HCT116 (cell line): Measurements from ENCODE around the gene CTU2. TPM values are rescaled to one million over a fixed set of nuclear protein-coding genes. Genes with fewer than 3 reads are reported as not detected.
A peak's percentile ranks its signal among the peaks of the same experiment; 100 is the strongest.

Experiments used
- ATAC-seq: fragments of 200-7000 bp; cut with Tn5 transposase; 2 replicates; pipeline ENCODE4 v1.9.1; 2020; ENCODE audit warnings: mild to moderate bottlenecking, moderate library complexity
- BruUV-seq: library from RNA; stranded (reverse); fragments of 400-500 nt; replicated peaks from 2 replicates; lab custom pipeline; 2021; lab: Mats Ljungman, UMichigan
- CTCF ChIA-PET: fragments of 300-600 bp; sonication (Branson Sonifier 250); formaldehyde crosslinking; loops from one replicate; lab custom pipeline; 2021; ENCODE audit warnings: antibody characterized with exemption; lab: Charles Lee
- POLR2A ChIA-PET: fragments of 300-600, 350-600 bp; sonication (Branson Sonifier 250); formaldehyde crosslinking; loops from one replicate; lab custom pipeline; 2021; ENCODE audit warnings: antibody characterized with exemption; lab: Charles Lee
- RAD21 ChIA-PET, 2 experiments: fragments of 300-600 bp; sonication (Branson Sonifier 250); formaldehyde crosslinking; loops; one replicate each; lab custom pipeline; 2023; ENCODE audit warnings: low total read pairs in 2 of 2; ENCODE audit not compliant: uncharacterized antibody in 2 of 2, unreplicated experiment in 2 of 2, low non-redundant PET in 1 of 2; lab: Charles Lee
- DNase-seq: peaks from one replicate; pipeline ENCODE4 v3.0.0-alpha.2; 2010; ENCODE audit warnings: low read depth, low spot score
- H2AFZ ChIP-seq: fragments of 200-600 bp; shearing (Covaris generic), sonication (generic); 2 replicates; pipeline ENCODE4 v1.6.1; 2017; ENCODE audit warnings: low read depth, mixed run types, mixed read lengths, antibody characterized with exemption, low read length; ENCODE audit not compliant: poor library complexity, severe bottlenecking
- H3K27ac ChIP-seq: 2 replicates; pipeline ENCODE4 v1.5.1; 2012; ENCODE audit warnings: low read depth, low read length
- H3K27me3 ChIP-seq: fragments of 200-600 bp; sonication (generic); 2 replicates; pipeline ENCODE4 v1.6.1; 2016; ENCODE audit warnings: mixed run types, low read length, mixed read lengths; ENCODE audit not compliant: insufficient read depth
- H3K36me3 ChIP-seq, 2 experiments: fragments of 200-500 bp in 1 of 2; fragments of 200-600 bp in 1 of 2; sonication (Bioruptor generic) in 1 of 2; sonication (generic) in 1 of 2; 2 replicates each; pipeline versions ENCODE4 v1.5.1 to v1.6.1; 2014 to 2016; ENCODE audit warnings: low read length in 2 of 2, inconsistent platforms in 1 of 2, mixed read lengths in 1 of 2, mixed run types in 1 of 2; ENCODE audit not compliant: insufficient read depth in 2 of 2, control insufficient read depth in 1 of 2
- H3K4me1 ChIP-seq, 2 experiments: fragments of 200-600 bp in 1 of 2; sonication (generic) in 1 of 2; 2 replicates each; pipeline versions ENCODE4 v1.5.1 to v1.6.1; 2012 to 2017; ENCODE audit warnings: low read length in 2 of 2, inconsistent platforms in 1 of 2, mild to moderate bottlenecking in 1 of 2, mixed read lengths in 1 of 2, mixed run types in 1 of 2, moderate library complexity in 1 of 2; ENCODE audit not compliant: insufficient read depth in 2 of 2, control insufficient read depth in 1 of 2
- H3K4me2 ChIP-seq: fragments of 200-600 bp; sonication (generic); 2 replicates; pipeline ENCODE4 v1.6.1; 2017; ENCODE audit warnings: mixed run types, low read length, mixed read lengths
- H3K4me3 ChIP-seq, 2 experiments: fragments of 200-600 bp in 1 of 2; sonication (generic) in 1 of 2; replicated peaks in 1 of 2; 2 replicates each; pipeline ENCODE4 v1.5.1; 2011 to 2016; ENCODE audit warnings: low read length in 2 of 2, control low read depth in 1 of 2, low read depth in 1 of 2, mild to moderate bottlenecking in 1 of 2, mixed read lengths in 1 of 2, mixed run types in 1 of 2
- H3K79me2 ChIP-seq: fragments of 200-600 bp; sonication (generic); 2 replicates; pipeline ENCODE4 v1.6.1; 2017; ENCODE audit warnings: mild to moderate bottlenecking, mixed run types, low read length, moderate library complexity, mixed read lengths; ENCODE audit not compliant: insufficient read depth
- H3K9ac ChIP-seq: fragments of 200-600 bp; sonication (generic); 2 replicates; pipeline ENCODE4 v1.6.1; 2016; ENCODE audit warnings: low read length, mixed read lengths
- H3K9me2 ChIP-seq: fragments of 200-600 bp; sonication (generic), shearing (Covaris generic); 2 replicates; pipeline ENCODE4 v1.6.1; 2017; ENCODE audit warnings: mixed run types, mild to moderate bottlenecking, moderate library complexity; ENCODE audit not compliant: insufficient read depth
- H3K9me3 ChIP-seq, 2 experiments: fragments of 200-500 bp in 1 of 2; fragments of 200-600 bp in 1 of 2; sonication (Bioruptor generic) in 1 of 2; sonication (generic) in 1 of 2; 2 replicates each; pipeline ENCODE4 v1.6.1; 2014 to 2017; ENCODE audit warnings: low read length in 2 of 2, mixed read lengths in 2 of 2, inconsistent platforms in 1 of 2, low read depth in 1 of 2, mild to moderate bottlenecking in 1 of 2, mixed run types in 1 of 2, moderate library complexity in 1 of 2; ENCODE audit not compliant: control insufficient read depth in 1 of 2, insufficient read depth in 1 of 2
- H4K20me1 ChIP-seq: fragments of 200-600 bp; sonication (generic), shearing (Covaris generic); 2 replicates; pipeline ENCODE4 v1.6.1; 2017; ENCODE audit warnings: mixed run types, mild to moderate bottlenecking, moderate library complexity; ENCODE audit not compliant: insufficient read depth
- EGR1 ChIP-seq: IDR thresholded peaks from 2 replicates; pipeline ENCODE4 v1.6.1; 2012; ENCODE audit warnings: low read depth
- EZH2phosphoT487 ChIP-seq: fragments of 200-600 bp; IDR thresholded peaks from 2 replicates; pipeline ENCODE4 v1.6.1; 2018; ENCODE audit warnings: antibody characterized with exemption, borderline replicate concordance
- TCF7L2 ChIP-seq: IDR thresholded peaks from 2 replicates; pipeline ENCODE4 v1.7.0; 2011; ENCODE audit warnings: borderline replicate concordance, inconsistent platforms; ENCODE audit not compliant: insufficient read depth, insufficient read length; ENCODE audit errors: extremely low read depth
- YY1 ChIP-seq: IDR thresholded peaks from 2 replicates; pipeline ENCODE4 v1.6.1; 2011; ENCODE audit warnings: low read length, low read depth, moderate library complexity, mild to moderate bottlenecking; ENCODE audit not compliant: insufficient replicate concordance; ENCODE audit errors: extremely low read depth
- ZFX ChIP-seq: fragments of 450-650 bp; IDR thresholded peaks from 2 replicates; pipeline ENCODE4 v1.6.1; 2017
- intact Hi-C: fragments of 100-400 bp; cut with micrococcal nuclease; formaldehyde crosslinking; loops from 2 replicates; pipeline ENCODE4 v1.10.0; 2022
- total RNA-seq: library from RNA; stranded (reverse); gene quantifications from one replicate; pipeline ENCODE4 v1.2.1, GENCODE V29; 2021; ENCODE audit not compliant: unreplicated experiment
- TF ChIP-seq, protein P1 (sequence below): IDR thresholded peaks from 2 replicates; pipeline ENCODE4 v1.6.1; 2011; ENCODE audit warnings: mild to moderate bottlenecking, low read length, moderate library complexity; ENCODE audit not compliant: insufficient replicate concordance; ENCODE audit errors: extremely low read depth
- TF ChIP-seq, protein P2 (sequence below): IDR thresholded peaks from 2 replicates; pipeline ENCODE4 v1.6.1; 2012
- TF ChIP-seq, protein P3 (sequence below), 3 experiments: fragments of 200-600 bp in 1 of 3; sonication (generic) in 1 of 3; IDR thresholded peaks in 2 of 3; conservative IDR thresholded peaks in 1 of 3; 2 replicates each; pipeline ENCODE4 v1.5.1; 2012 to 2017; ENCODE audit warnings: low read depth in 2 of 3, low read length in 2 of 3, antibody characterized with exemption in 1 of 3, borderline replicate concordance in 1 of 3, control low read depth in 1 of 3, mild to moderate bottlenecking in 1 of 3, mixed read lengths in 1 of 3, mixed run types in 1 of 3, moderate library complexity in 1 of 3; ENCODE audit not compliant: insufficient read depth in 1 of 3

Gene CTU2
- total RNA-seq, 1 experiment from 2014 or later, result 71.3 TPM

DNA sequence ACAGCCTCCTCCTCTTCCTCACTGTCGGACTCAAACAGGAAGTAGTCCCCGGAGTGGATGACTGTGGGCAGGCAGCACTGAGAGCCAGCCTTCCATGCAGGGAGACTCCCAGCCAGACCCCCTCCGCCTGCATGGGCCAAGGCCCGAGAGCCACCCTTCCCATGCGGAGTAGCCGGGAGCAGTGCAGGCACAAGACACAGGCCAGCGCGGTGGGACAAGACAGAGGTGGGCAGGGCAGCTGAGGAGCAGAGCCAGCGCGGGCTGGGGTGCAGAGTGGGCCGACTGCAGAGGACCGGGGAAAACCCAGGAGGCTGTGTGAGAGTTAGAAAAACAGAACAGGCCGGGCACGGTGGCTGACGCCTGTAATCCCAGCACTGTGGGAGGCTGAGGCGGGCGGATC, 17.6 kb downstream of the CTU2 start:
- no peak overlapping the region for H3K9ac ChIP-seq
- no peak for DNase-seq
- H3K79me2 ChIP-seq, result no peaks in the 10 kb centered on the region; the same call in 1 of the 2 replicates
- POLR2A ChIA-PET, result no interaction called here
- TF ChIP-seq EZH2phosphoT487 (no peak), YY1 (no peak), ZFX (no peak), EGR1 (no peak), TCF7L2 (no peak)
- TF ChIP-seq, protein P1, sequence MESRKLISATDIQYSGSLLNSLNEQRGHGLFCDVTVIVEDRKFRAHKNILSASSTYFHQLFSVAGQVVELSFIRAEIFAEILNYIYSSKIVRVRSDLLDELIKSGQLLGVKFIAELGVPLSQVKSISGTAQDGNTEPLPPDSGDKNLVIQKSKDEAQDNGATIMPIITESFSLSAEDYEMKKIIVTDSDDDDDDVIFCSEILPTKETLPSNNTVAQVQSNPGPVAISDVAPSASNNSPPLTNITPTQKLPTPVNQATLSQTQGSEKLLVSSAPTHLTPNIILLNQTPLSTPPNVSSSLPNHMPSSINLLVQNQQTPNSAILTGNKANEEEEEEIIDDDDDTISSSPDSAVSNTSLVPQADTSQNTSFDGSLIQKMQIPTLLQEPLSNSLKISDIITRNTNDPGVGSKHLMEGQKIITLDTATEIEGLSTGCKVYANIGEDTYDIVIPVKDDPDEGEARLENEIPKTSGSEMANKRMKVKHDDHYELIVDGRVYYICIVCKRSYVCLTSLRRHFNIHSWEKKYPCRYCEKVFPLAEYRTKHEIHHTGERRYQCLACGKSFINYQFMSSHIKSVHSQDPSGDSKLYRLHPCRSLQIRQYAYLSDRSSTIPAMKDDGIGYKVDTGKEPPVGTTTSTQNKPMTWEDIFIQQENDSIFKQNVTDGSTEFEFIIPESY, result no peak
- TF ChIP-seq, protein P2, sequence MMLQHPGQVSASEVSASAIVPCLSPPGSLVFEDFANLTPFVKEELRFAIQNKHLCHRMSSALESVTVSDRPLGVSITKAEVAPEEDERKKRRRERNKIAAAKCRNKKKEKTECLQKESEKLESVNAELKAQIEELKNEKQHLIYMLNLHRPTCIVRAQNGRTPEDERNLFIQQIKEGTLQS, result no peak
- TF ChIP-seq, protein P3, sequence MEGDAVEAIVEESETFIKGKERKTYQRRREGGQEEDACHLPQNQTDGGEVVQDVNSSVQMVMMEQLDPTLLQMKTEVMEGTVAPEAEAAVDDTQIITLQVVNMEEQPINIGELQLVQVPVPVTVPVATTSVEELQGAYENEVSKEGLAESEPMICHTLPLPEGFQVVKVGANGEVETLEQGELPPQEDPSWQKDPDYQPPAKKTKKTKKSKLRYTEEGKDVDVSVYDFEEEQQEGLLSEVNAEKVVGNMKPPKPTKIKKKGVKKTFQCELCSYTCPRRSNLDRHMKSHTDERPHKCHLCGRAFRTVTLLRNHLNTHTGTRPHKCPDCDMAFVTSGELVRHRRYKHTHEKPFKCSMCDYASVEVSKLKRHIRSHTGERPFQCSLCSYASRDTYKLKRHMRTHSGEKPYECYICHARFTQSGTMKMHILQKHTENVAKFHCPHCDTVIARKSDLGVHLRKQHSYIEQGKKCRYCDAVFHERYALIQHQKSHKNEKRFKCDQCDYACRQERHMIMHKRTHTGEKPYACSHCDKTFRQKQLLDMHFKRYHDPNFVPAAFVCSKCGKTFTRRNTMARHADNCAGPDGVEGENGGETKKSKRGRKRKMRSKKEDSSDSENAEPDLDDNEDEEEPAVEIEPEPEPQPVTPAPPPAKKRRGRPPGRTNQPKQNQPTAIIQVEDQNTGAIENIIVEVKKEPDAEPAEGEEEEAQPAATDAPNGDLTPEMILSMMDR (IDR thresholded peaks at IDR 0.05 in 2 of 3, conservative IDR thresholded peaks at IDR 0.05 in 1 of 3; ENCODE audit: borderline replicate concordance in 1 of 3, insufficient read depth in 1 of 3, low read depth in 2 of 3, low read length in 2 of 3), result no peak
- peaks cover 54 to 83% of the 10 kb centered on the region in 2 experiments; a peak in 3 of 4 replicates for H3K36me3 ChIP-seq
- H4K20me1 ChIP-seq, result no peaks in the 10 kb centered on the region
- no peaks in the 10 kb centered on the region for H3K4me1 ChIP-seq
- intact Hi-C loops, result no loop called here
- ATAC-seq, result no peak
- no peaks in the 10 kb centered on the region for H3K9me2 ChIP-seq
- RAD21 ChIA-PET, result no interaction called here
- no peak overlapping the region for H3K4me3 ChIP-seq
- H2AFZ ChIP-seq, result no peak overlapping the region
- peak overlapping the region; percentile 32; the same call in 1 of the 2 replicates for H3K27ac ChIP-seq
- BruUV-seq, result no TSS peak
- CTCF ChIA-PET, result interaction anchor here (1.1 kb wide), 1 partner anchor 14 kb away, joined by 3 read pairs; no protein-coding TSS in a partner anchor
- H3K9me3 ChIP-seq, result no peaks in the 10 kb centered on the region
- H3K4me2 ChIP-seq, result no peak overlapping the region
- no peaks in the 10 kb centered on the region for H3K27me3 ChIP-seq
